Activated CD8-positive, alpha-beta T cell treated with anti-CD3 and anti-CD28 coated beads, Interleukin-2, amount 10 ng/mL, durations not matched to agents 7 days and 5 days (primary cell): ENCODE data around the gene MEGF6. TPM values are rescaled to one million over a fixed set of nuclear protein-coding genes. Genes with fewer than 3 reads are reported as not detected.

Experiments used
- ATAC-seq: fragments of 150-1000 bp; cut with Tn5 transposase; one replicate; pipeline ENCODE4 v1.10.0; 2021; ENCODE audit warnings: moderate library complexity
- CTCF ChIA-PET: fragments of 350-600 bp; sonication (Branson Sonifier 250); formaldehyde crosslinking; loops from one replicate; lab custom pipeline; 2021; ENCODE audit warnings: antibody characterized with exemption; lab: Charles Lee
- POLR2A ChIA-PET: fragments of 350-600 bp; sonication (Branson Sonifier 250); formaldehyde crosslinking; loops from one replicate; lab custom pipeline; 2021; ENCODE audit warnings: antibody characterized with exemption; lab: Charles Lee
- DNase-seq: peaks from one replicate; pipeline ENCODE4 v3.0.0-alpha.2; 2020
- H3K27ac Mint-ChIP-seq: one replicate; pipeline ENCODE4 v1.8.0; 2021; ENCODE audit warnings: mild to moderate bottlenecking, mixed read lengths
- H3K27me3 Mint-ChIP-seq: one replicate; pipeline ENCODE4 v1.8.0; 2021; ENCODE audit warnings: low read depth, mixed read lengths
- H3K36me3 Mint-ChIP-seq: one replicate; pipeline ENCODE4 v1.8.0; 2021; ENCODE audit warnings: low read depth, mixed read lengths
- H3K4me1 Mint-ChIP-seq: one replicate; pipeline ENCODE4 v1.8.0; 2021; ENCODE audit warnings: low read depth, mixed read lengths
- H3K4me3 Mint-ChIP-seq: one replicate; pipeline ENCODE4 v1.8.0; 2021; ENCODE audit warnings: mild to moderate bottlenecking, mixed read lengths
- H3K9me3 Mint-ChIP-seq: one replicate; pipeline ENCODE4 v1.8.0; 2022; ENCODE audit warnings: mixed read lengths; ENCODE audit not compliant: insufficient read depth
- total RNA-seq, 2 experiments: library from RNA; stranded (reverse); gene quantifications; one replicate each; pipeline ENCODE4 v1.2.3, GENCODE V29; 2021

Gene MEGF6
- total RNA-seq, 2 experiments from 2014 or later, result 7.1 to 8.3 TPM

GRCh38 chr1:3510136-3510955, 101.0 kb downstream of the MEGF6 start:
- Mint-ChIP-seq H3K4me3 (no peak overlapping the region), H3K27ac (no peak overlapping the region), H3K9me3 (no peaks in the 10 kb centered on the region), H3K36me3 (no peaks in the 10 kb centered on the region), H3K27me3 (no peaks in the 10 kb centered on the region), H3K4me1 (no peaks in the 10 kb centered on the region)
- ATAC-seq, result no peak
- no peak for DNase-seq
- CTCF ChIA-PET, result no interaction called here
- POLR2A ChIA-PET, result no interaction called here

GRCh38 chr1:3509721-3510120, 101.6 kb downstream of the MEGF6 start:
- no peak for DNase-seq
- Mint-ChIP-seq H3K27ac (no peak overlapping the region), H3K4me1 (no peaks in the 10 kb centered on the region), H3K4me3 (no peak overlapping the region), H3K36me3 (no peaks in the 10 kb centered on the region), H3K27me3 (no peaks in the 10 kb centered on the region), H3K9me3 (no peaks in the 10 kb centered on the region)
- ChIA-PET CTCF (no interaction called here), POLR2A (no interaction called here)
- no peak for ATAC-seq

GRCh38 chr1:3508757-3509415, 102.4 kb downstream of the MEGF6 start:
- H3K27ac Mint-ChIP-seq, result no peak overlapping the region
- ATAC-seq (no peak), DNase-seq (no peak)
- H3K36me3 Mint-ChIP-seq, result no peaks in the 10 kb centered on the region
- H3K4me3 Mint-ChIP-seq, result no peak overlapping the region
- ChIA-PET POLR2A (no interaction called here), CTCF (no interaction called here)
- no peaks in the 10 kb centered on the region for H3K4me1 Mint-ChIP-seq
- no peaks in the 10 kb centered on the region for H3K27me3 Mint-ChIP-seq
- H3K9me3 Mint-ChIP-seq, result no peaks in the 10 kb centered on the region

GRCh38 chr1:3507636-3508275, 103.6 kb downstream of the MEGF6 start:
- Mint-ChIP-seq H3K36me3 (no peaks in the 10 kb centered on the region), H3K9me3 (no peaks in the 10 kb centered on the region), H3K27me3 (no peaks in the 10 kb centered on the region), H3K4me1 (no peaks in the 10 kb centered on the region), H3K27ac (no peak overlapping the region), H3K4me3 (no peak overlapping the region)
- no peak for ATAC-seq
- CTCF ChIA-PET, result interaction anchor here (0.9 kb wide), 1 partner anchor 11 kb away, joined by 4 read pairs; no protein-coding TSS in a partner anchor
- POLR2A ChIA-PET, result no interaction called here
- no peak for DNase-seq

- no peaks in the 10 kb centered on the region for H3K27me3 Mint-ChIP-seq
- no peak for DNase-seq
- H3K9me3 Mint-ChIP-seq, result no peaks in the 10 kb centered on the region
- POLR2A ChIA-PET, result no interaction called here
- no peak overlapping the region for H3K27ac Mint-ChIP-seq
- CTCF ChIA-PET, result no interaction called here
- H3K4me3 Mint-ChIP-seq, result no peak overlapping the region
- H3K36me3 Mint-ChIP-seq, result no peaks in the 10 kb centered on the region
- H3K4me1 Mint-ChIP-seq, result no peaks in the 10 kb centered on the region
- no peak for ATAC-seq
Measured at GRCh38 chr1:3506943-3507342, 104.4 kb downstream of the MEGF6 start.

- no peaks in the 10 kb centered on the region for H3K4me1 Mint-ChIP-seq
- ChIA-PET CTCF (no interaction called here), POLR2A (no interaction called here)
- H3K4me3 Mint-ChIP-seq, result no peak overlapping the region
- H3K36me3 Mint-ChIP-seq, result no peaks in the 10 kb centered on the region
- H3K9me3 Mint-ChIP-seq, result no peaks in the 10 kb centered on the region
- DNase-seq (no peak), ATAC-seq (no peak)
- no peaks in the 10 kb centered on the region for H3K27me3 Mint-ChIP-seq
- H3K27ac Mint-ChIP-seq, result no peak overlapping the region
Measured at GRCh38 chr1:3506041-3506440, 105.3 kb downstream of the MEGF6 start.

- ChIA-PET POLR2A (no interaction called here), CTCF (no interaction called here)
- no peak for ATAC-seq
- no peak overlapping the region for H3K27ac Mint-ChIP-seq
- no peaks in the 10 kb centered on the region for H3K9me3 Mint-ChIP-seq
- no peak for DNase-seq
- no peak overlapping the region for H3K4me3 Mint-ChIP-seq
- no peaks in the 10 kb centered on the region for H3K4me1 Mint-ChIP-seq
- no peaks in the 10 kb centered on the region for H3K27me3 Mint-ChIP-seq
- no peaks in the 10 kb centered on the region for H3K36me3 Mint-ChIP-seq
Measured at GRCh38 chr1:3505161-3505560, 106.1 kb downstream of the MEGF6 start.

GRCh38 chr1:3504822-3505153, 106.5 kb downstream of the MEGF6 start:
- no peak overlapping the region for H3K27ac Mint-ChIP-seq
- POLR2A ChIA-PET, result no interaction called here
- no peaks in the 10 kb centered on the region for H3K27me3 Mint-ChIP-seq
- no peaks in the 10 kb centered on the region for H3K36me3 Mint-ChIP-seq
- H3K4me3 Mint-ChIP-seq, result no peak overlapping the region
- no peak for DNase-seq
- ATAC-seq, result no peak
- H3K9me3 Mint-ChIP-seq, result no peaks in the 10 kb centered on the region
- CTCF ChIA-PET, result no interaction called here
- no peaks in the 10 kb centered on the region for H3K4me1 Mint-ChIP-seq

GRCh38 chr1:3504151-3504821, 107.0 kb downstream of the MEGF6 start:
- no peaks in the 10 kb centered on the region for H3K36me3 Mint-ChIP-seq
- ATAC-seq, result no peak
- no peak overlapping the region for H3K4me3 Mint-ChIP-seq
- no peak overlapping the region for H3K27ac Mint-ChIP-seq
- no peaks in the 10 kb centered on the region for H3K27me3 Mint-ChIP-seq
- no peaks in the 10 kb centered on the region for H3K9me3 Mint-ChIP-seq
- no peak for DNase-seq
- H3K4me1 Mint-ChIP-seq, result no peaks in the 10 kb centered on the region
- POLR2A ChIA-PET, result no interaction called here
- CTCF ChIA-PET, result no interaction called here

GRCh38 chr1:3503525-3503886, 107.8 kb downstream of the MEGF6 start:
- CTCF ChIA-PET, result no interaction called here
- ATAC-seq, result no peak

GRCh38 chr1:3502641-3503524, 108.4 kb downstream of the MEGF6 start:
- Mint-ChIP-seq H3K27me3 (no peaks in the 10 kb centered on the region), H3K9me3 (no peaks in the 10 kb centered on the region), H3K27ac (no peak overlapping the region), H3K4me3 (no peak overlapping the region), H3K4me1 (no peaks in the 10 kb centered on the region), H3K36me3 (no peaks in the 10 kb centered on the region)
- ChIA-PET POLR2A (no interaction called here), CTCF (no interaction called here)
- ATAC-seq (no peak), DNase-seq (no peak)

More at GRCh38 chr1:3503525-3503886, 107.8 kb downstream of the MEGF6 start:
- no peaks in the 10 kb centered on the region for H3K36me3 Mint-ChIP-seq
- no peak overlapping the region for H3K4me3 Mint-ChIP-seq
- H3K27ac Mint-ChIP-seq, result no peak overlapping the region
- no peaks in the 10 kb centered on the region for H3K4me1 Mint-ChIP-seq
- no peaks in the 10 kb centered on the region for H3K9me3 Mint-ChIP-seq
- no peaks in the 10 kb centered on the region for H3K27me3 Mint-ChIP-seq
- DNase-seq, result no peak
- POLR2A ChIA-PET, result no interaction called here
